ENCODE results near the gene INSRR. TPM values are rescaled to one million over a fixed set of nuclear protein-coding genes. Genes with fewer than 3 reads are reported as not detected.

INSRR gene
- total and polyA plus RNA-seq, 2 of the 4 experiments (the other 2 are of a cell fraction): not detected

GRCh38 chr1:156898161-156898566, 39.2 kb upstream of the INSRR start:
- H2AK9ac ChIP-seq (replicated peaks; ENCODE audit: low read depth, low read length, poor library complexity): peak overlapping the region; percentile 62
- H2AK5ac ChIP-seq (ENCODE audit: low read depth, low read length): peak overlapping the region; percentile 99
- peak; percentile 72 for DNase-seq
- H3K14ac ChIP-seq (replicated peaks; ENCODE audit: low read depth, low read length): peak overlapping the region; percentile 98
- H2AFZ ChIP-seq (replicated peaks; ENCODE audit: low read length, poor library complexity): peak overlapping the region; percentile 7
- no peaks in the 10 kb centered on the region for H3K36me3 ChIP-seq (ENCODE audit: control insufficient read depth, insufficient read depth, low read length)
- ATAC-seq (ENCODE audit: low read depth): peak; percentile 46
- H2BK5ac ChIP-seq (ENCODE audit: low read depth, low read length, poor library complexity, severe bottlenecking): peak overlapping the region; percentile 92
- peak overlapping the region; percentile 29 for H3K4me2 ChIP-seq (ENCODE audit: low read depth, low read length)
- H2BK15ac ChIP-seq (ENCODE audit: low read depth, low read length): peak overlapping the region; percentile 53; the same call in 2 of the 3 replicates
- peaks cover 27 to 92% of the 10 kb centered on the region in 2 experiments for H3K79me1 ChIP-seq (ENCODE audit: low read depth in 1 of 2, low read length in 2 of 2)
- H3K9ac ChIP-seq (ENCODE audit: low read depth, low read length): peak overlapping the region; percentile 62
- intact Hi-C loops (cut with micrococcal nuclease) (no loop called here), dilution Hi-C loops (cut with HindIII; ENCODE audit: low sequenced_read_pairs, unreplicated experiment) (no loop called here), in situ Hi-C loops (cut with MboI; ENCODE audit: low sequenced_read_pairs) (no loop called here)
- peak overlapping the region; percentile 76 to 96 for H4K8ac ChIP-seq (ENCODE audit: low read depth in 2 of 2, low read length in 2 of 2)
- H3K18ac ChIP-seq (ENCODE audit: low read depth, low read length): peak overlapping the region; percentile 93
- BruUV-seq (replicated peaks): no TSS peak
- peak overlapping the region; percentile 96 for H3K23ac ChIP-seq (ENCODE audit: low read depth, low read length)
- peak overlapping the region; percentile 95 for H2BK120ac ChIP-seq (ENCODE audit: low read depth, low read length)
- peak overlapping the region; percentile 77 for H3K27ac ChIP-seq (ENCODE audit: insufficient read depth, low read length)
- H4K20me1 ChIP-seq (ENCODE audit: insufficient read depth, low read length): peaks cover 2% of the 10 kb centered on the region; the same call in 1 of the 2 replicates
- TF ChIP-seq RFX5 (IDR thresholded peaks at IDR 0.05; ENCODE audit: low read depth, low read length) (no peak), MXI1 (IDR thresholded peaks at IDR 0.05; ENCODE audit: borderline replicate concordance, low read depth, low read length) (no peak), CEBPB (IDR thresholded peaks at IDR 0.05; ENCODE audit: low read depth, low read length) (no peak), MAZ (IDR thresholded peaks at IDR 0.05; ENCODE audit: borderline replicate concordance, low read depth, low read length) (peak; percentile 30; the same call in 1 of the 2 replicates), RCOR1 (IDR thresholded peaks at IDR 0.05; ENCODE audit: insufficient replicate concordance, low read length) (no peak), BHLHE40 (IDR thresholded peaks at IDR 0.05; ENCODE audit: low read depth, low read length) (0 out of 2 replicates have a peak, but pooled peaks have one; percentile 8), SMC3 (IDR thresholded peaks at IDR 0.05; ENCODE audit: low read depth, low read length) (no peak)
- H3K9me3 ChIP-seq (ENCODE audit: control insufficient read depth, insufficient read depth, low read length): no peaks in the 10 kb centered on the region
- H3K9me1 ChIP-seq (ENCODE audit: insufficient read depth, low read length): peaks cover 29% of the 10 kb centered on the region
- peak overlapping the region; percentile 96 for H3K4ac ChIP-seq (ENCODE audit: low read depth, low read length)
- peaks cover 50% of the 10 kb centered on the region for H3K4me1 ChIP-seq (ENCODE audit: control insufficient read depth, insufficient read depth, low read length)
- CTCF ChIA-PET: interaction anchor here (0.9 to 1.2 kb wide), 2 partner anchors 22 to 30 kb away, joined by 3 read pairs; no protein-coding TSS in a partner anchor
- peak overlapping the region; percentile 76 for H3K56ac ChIP-seq (ENCODE audit: extremely low read depth, insufficient read depth, low read length)
- H4K91ac ChIP-seq (ENCODE audit: insufficient read depth, low read depth, low read length): peak overlapping the region; percentile 74
- WGBS, 2 experiments (ENCODE audit: extremely low coverage in 2 of 2, insufficient read length in 1 of 2): 11% methylated on average over 8 of the region's 13 CpGs; no CpG with 5 or more reads in 1 of the 2 experiments
- POLR2A ChIA-PET (ENCODE audit: unreplicated experiment): no interaction called here
- no peaks in the 10 kb centered on the region for H3K27me3 ChIP-seq (ENCODE audit: control insufficient read depth, insufficient read depth, low read length)
- peak overlapping the region; percentile 92 for H4K5ac ChIP-seq (ENCODE audit: low read depth, low read length)
- no peak overlapping the region for H3K4me3 ChIP-seq (ENCODE audit: insufficient read depth, low read depth, low read length)
- H2BK20ac ChIP-seq (ENCODE audit: low read depth, low read length): peak overlapping the region; percentile 90

All from IMR-90 (cell line).